GM10266 (cell line): ENCODE data around the gene WDR47.

Experiments
- DNase-seq: peaks from one replicate; pipeline ENCODE4 v3.0.0; 2012; ENCODE audit errors: extremely low spot score
- CTCF ChIP-seq: IDR thresholded peaks from 2 replicates; pipeline ENCODE4 v1.5.1; 2012; ENCODE audit warnings: mild to moderate bottlenecking, low read depth; ENCODE audit not compliant: control insufficient read depth, insufficient read depth; ENCODE audit errors: missing control alignments

Gene WDR47

DNA sequence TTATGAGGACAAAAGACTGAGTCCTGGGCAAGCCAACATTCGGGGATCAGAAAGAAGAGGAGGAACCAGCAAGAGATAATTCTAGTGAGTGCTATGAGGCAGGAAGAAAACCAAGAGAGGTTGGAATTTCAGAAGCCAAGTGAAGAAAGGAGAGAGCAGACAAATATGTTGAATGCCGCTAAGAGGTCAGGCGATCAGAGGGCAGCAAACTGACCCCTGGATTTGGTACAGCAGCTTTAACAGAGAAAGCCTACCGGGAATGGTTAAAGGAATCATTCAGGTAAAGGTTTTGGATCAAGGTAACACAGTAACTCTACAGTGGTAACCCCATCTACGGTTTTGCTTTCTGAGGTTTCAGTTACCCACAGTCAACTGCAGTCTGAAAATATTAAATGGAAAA lies 84.0 kb downstream of the WDR47 start:
- no peak for TF ChIP-seq CTCF
- DNase-seq = no peak

DNA sequence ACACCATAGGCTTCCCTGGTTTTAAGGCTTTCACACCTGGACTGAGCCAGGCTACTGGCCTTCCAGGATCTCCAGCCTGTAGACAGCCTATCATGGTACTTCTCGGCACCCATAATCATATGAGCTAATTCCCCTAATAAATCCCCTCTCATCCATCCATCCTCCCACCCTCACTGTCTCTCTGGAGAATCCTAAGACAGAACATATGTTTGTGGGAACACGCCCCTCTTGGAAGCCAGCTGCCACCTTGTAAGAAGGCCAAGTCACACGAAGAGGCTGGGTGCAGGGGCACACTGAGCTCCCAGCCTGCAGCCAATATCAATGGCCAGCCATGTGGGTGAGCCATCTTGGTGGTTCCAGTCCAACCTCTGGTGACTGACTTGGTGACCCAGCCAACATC lies 86.0 kb downstream of the WDR47 start:
- TF ChIP-seq CTCF = no peak
- no peak for DNase-seq

GRCh38 chr1:108955111-108955510 lies 86.8 kb downstream of the WDR47 start:
- no peak for TF ChIP-seq CTCF
- no peak for DNase-seq

GRCh38 chr1:108953452-108953851 lies 88.5 kb downstream of the WDR47 start:
- DNase-seq = no peak
- TF ChIP-seq CTCF = no peak

DNA sequence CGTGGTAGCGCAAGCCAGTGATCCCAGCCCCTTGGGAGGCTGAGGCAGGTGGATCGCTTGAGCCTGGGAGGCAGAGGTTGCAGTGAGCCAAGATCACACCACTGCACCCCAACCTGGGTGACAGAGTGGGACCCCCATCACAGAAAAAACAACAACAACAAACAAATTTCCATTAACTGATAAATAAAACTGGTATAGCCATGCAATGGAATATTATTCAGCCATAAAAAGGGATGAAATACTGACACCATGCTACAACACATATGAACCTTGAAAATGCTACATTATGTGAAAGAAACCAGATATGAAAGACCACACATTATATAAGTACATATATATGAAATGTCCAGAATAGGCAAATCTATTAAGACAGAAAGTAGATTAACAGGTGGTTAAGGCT lies 90.7 kb downstream of the WDR47 start:
- TF ChIP-seq CTCF = no peak
- no peak for DNase-seq

- no peak for TF ChIP-seq CTCF
- DNase-seq = no peak
These were observed 92.9 kb downstream of the WDR47 start for GRCh38 chr1:108949044-108949443.

GRCh38 chr1:108947871-108948525 lies 93.9 kb downstream of the WDR47 start:
- no peak for DNase-seq
- no peak for TF ChIP-seq CTCF
